ENCODE measurements around the gene ATAD3C.

ATAD3C gene

GRCh38 chr1:1431845-1432273, 17.6 kb upstream of the ATAD3C start:
- no peak for DNase-seq (ENCODE audit: low spot score)

- no peak for DNase-seq (ENCODE audit: low spot score)
Measured at GRCh38 chr1:1432274-1432950, 17.1 kb upstream of the ATAD3C start.

DNA sequence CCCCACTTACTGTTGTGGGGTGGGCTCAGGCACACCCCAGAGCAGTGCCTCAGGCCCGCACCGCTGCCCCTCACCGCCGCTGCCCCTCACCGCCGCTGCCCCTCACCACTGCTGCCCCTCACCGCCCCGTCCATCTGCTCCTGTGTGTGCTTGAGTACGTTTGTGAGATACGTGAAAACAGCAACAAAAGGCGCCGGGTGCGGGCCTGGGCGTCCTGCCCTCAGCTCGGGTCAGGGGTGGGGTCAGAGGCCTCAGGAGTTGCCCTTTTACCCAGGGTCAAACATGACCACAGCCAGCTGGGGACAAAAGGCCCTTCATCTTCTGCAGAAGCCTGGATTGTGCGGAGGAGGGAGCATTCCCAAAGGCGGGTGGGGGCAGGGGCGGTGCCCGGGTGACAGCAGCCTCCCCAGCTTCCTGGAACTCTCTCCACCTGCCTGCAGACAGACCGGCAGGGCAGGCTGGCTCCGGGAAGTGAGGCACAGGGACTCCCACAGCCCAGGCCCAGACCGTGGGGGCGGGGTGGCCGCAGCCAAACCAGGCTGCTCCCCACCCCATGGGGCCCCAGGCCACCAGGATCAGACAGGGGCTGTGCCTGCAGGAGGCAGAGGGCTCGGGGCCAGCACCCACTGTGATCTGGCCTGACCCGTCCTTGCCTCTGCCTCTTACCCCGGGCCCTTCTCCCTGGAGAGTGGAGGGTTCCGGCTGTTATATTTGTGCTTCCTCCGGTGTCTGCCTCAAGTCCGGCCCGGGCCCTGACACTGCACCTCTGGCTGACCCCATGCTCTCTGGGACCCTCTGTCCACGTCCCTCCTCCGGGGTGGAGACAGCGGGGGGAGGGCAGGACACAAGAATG, 16.3 kb upstream of the ATAD3C start:
- no peak for DNase-seq (ENCODE audit: low spot score)

GRCh38 chr1:1433804-1434130, 15.7 kb upstream of the ATAD3C start:
- DNase-seq (ENCODE audit: low spot score): no peak

DNA sequence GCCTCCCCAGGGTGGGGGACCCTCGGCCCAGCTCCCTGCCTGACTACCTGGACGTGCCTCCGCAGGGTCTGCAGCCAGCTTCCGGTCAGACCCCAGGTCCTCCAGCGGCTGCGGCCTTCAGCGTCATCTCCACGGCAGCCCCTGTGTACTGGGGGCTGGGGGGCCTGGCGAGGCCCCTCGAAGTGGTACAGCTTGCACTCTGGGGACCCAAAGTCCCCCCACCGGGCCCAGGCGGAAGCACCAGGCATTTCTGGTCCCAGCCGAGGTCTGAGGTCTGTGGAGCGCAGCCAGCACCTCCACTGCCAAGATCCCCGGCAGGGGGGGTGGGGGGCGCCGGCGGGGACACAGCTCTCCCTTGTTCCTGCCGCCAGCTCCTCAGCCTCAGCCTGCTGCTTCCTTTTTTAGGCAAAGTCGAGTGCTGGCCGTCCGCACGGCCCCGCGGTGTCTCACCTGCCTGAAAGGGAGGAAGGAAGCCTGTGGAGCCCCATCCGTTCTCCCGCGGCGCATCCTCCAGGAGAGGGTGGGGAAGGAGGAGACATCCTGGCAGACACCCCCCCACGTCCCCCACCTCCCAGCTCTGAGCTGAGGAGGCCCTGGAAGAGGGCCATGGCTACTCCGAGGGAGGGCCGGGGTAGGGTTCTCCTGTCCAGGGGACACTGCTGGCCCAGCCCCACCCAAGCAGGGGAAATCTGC, 15.2 kb upstream of the ATAD3C start:
- no peak for DNase-seq (ENCODE audit: low spot score)

DNA sequence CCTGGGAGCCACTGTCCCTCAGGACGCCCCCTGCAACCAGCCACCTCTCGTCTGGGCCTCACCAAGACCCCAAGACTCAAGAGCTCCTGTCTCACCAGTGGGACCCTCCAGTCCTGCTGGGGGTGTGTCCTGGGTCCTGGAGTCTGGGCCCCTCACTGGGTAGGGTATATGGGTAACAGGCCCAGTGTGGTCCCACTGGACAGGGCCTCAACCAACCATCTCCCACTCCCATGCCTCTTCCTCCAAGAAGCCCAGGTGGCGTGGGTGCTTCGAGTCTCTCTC, 14.7 kb upstream of the ATAD3C start:
- DNase-seq (ENCODE audit: low spot score): no peak

DNA sequence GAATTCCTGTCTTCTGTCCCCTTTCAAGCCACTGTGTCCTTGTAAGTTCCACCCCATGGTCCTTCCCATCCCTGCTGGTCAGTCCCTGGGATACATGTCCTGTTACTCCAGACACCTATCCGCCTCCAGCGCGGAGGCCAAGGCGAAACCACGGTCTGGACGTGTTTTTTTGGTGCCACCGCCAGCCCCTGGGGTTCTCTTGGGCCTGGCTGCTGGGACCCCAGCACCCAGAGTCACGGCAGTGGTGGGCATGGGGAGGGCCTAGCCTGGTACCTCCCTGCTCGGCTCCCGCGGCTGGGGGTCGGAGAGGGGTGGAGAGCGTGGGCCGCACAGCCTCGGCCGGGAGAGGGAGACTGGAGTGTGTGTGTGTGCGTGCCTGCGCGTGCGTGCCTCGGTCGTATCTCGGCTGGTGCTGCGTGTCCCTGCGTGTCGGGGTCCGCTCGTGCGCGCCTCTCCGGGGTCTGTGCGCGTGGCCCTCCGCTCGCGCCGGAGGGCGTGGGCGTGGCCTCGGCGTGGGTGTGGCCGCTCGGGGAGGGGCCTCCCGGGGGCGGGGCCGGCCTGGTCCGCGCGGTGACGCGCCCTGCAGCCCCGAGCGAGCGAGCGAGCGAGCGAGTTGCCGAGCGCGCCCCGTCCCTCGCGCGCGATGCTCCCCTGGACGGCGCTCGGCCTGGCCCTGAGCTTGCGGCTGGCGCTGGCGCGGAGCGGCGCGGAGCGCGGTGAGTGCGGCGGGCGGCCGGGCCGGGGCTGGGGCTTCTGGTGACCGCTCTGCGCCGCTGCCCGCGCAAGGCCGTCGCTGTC, 14.2 kb upstream of the ATAD3C start, which contains the start of gene VWA1:
VWA1 (plus strand) TSS at position 585 of the 798 bp plus-strand sequence; CDS start at position 644, 59 bp downstream.
- no peak for DNase-seq (ENCODE audit: low spot score)

- DNase-seq (ENCODE audit: low spot score): no peak
Measured at GRCh38 chr1:1435911-1436629, 13.4 kb upstream of the ATAD3C start.

GRCh38 chr1:1436630-1437032, 12.9 kb upstream of the ATAD3C start:
- DNase-seq (ENCODE audit: low spot score): no peak

DNA sequence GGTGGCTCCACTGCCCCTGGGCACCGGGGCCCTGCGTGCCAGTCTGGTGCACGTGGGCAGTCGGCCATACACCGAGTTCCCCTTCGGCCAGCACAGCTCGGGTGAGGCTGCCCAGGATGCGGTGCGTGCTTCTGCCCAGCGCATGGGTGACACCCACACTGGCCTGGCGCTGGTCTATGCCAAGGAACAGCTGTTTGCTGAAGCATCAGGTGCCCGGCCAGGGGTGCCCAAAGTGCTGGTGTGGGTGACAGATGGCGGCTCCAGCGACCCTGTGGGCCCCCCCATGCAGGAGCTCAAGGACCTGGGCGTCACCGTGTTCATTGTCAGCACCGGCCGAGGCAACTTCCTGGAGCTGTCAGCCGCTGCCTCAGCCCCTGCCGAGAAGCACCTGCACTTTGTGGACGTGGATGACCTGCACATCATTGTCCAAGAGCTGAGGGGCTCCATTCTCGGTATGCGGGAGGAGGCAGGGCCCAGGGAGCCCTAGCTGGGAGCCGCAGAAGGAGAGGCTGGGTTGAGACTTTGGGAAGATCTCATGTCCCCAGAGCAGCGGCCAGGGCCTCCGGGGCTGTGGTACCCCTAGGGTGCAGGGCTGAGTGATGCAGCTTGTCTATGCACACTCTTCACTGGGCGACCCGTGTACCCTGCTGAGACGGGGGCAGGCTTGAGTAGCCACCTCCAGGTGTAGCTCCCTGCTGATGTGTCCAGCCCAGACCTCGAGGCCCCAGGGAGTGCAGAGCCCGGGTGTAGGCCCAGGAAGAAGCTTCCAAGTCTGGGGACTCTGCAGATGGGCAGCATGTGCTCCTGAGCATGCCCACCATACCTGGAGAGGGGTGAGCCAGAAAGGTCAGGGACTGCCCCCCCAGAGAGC, 12.2 kb upstream of the ATAD3C start:
- no peak for DNase-seq (ENCODE audit: low spot score)

GRCh38 chr1:1437904-1438376, 11.5 kb upstream of the ATAD3C start:
- DNase-seq (ENCODE audit: low spot score): no peak

GRCh38 chr1:1438531-1439381, 10.7 kb upstream of the ATAD3C start:
- no peak for DNase-seq (ENCODE audit: low spot score)

GRCh38 chr1:1439546-1440261, 9.8 kb upstream of the ATAD3C start:
- DNase-seq (ENCODE audit: low spot score): no peak

DNA sequence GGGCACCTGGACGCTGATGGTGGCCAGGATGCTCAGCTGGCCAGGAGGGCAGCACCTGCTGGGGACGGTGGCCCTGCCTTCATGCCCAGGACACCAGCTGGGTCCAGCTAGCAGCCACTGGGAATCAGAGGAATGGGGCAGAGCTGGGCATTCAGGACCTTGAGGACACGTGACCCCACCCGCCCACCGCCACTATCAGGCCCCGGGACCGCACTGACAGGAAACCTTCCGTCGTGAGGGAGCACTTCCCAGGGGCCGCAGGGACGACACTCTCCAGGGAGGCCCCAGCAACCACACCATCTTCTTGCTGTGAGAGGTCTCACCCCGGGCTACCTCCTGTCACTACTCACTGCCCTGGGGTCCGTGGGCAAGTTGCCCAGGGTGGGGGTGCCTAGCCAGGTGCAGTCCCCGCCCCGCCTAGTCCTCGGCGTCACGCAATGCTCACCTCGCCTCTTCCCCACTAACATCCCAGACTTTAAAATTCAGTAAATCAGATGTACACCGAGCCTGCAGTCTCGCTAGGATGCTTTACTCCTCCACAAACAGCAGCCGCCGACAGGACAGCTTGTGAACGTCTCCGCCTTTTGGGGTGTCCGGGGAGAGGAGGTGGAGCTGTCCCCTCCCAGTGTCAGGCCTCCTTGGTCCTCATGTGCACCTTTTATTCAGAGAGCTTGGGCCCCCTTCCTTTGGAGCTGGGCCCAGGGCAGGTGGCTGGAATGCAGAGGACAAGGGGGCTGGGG, 9.1 kb upstream of the ATAD3C start:
- DNase-seq (ENCODE audit: low spot score): no peak

- DNase-seq (ENCODE audit: low spot score): peak; percentile 79
Measured at GRCh38 chr1:1441002-1441888, 8.2 kb upstream of the ATAD3C start.

- DNase-seq (ENCODE audit: low spot score): no peak
Measured at GRCh38 chr1:1442069-1442770, 7.3 kb upstream of the ATAD3C start.
